HCT116 (cell line): ENCODE measurements around the gene SMIM44. TPM values are rescaled to one million over a fixed set of nuclear protein-coding genes. Genes with fewer than 3 reads are reported as not detected.

Experiments
- ATAC-seq: fragments of 200-7000 bp; cut with Tn5 transposase; 2 replicates; pipeline ENCODE4 v1.9.1; 2020; ENCODE audit warnings: mild to moderate bottlenecking, moderate library complexity
- BruUV-seq: library from RNA; stranded (reverse); fragments of 400-500 nt; replicated peaks from 2 replicates; lab custom pipeline; 2021; lab: Mats Ljungman, UMichigan
- CTCF ChIA-PET: fragments of 300-600 bp; sonication (Branson Sonifier 250); formaldehyde crosslinking; loops from one replicate; lab custom pipeline; 2021; ENCODE audit warnings: antibody characterized with exemption; lab: Charles Lee
- POLR2A ChIA-PET: fragments of 300-600, 350-600 bp; sonication (Branson Sonifier 250); formaldehyde crosslinking; loops from one replicate; lab custom pipeline; 2021; ENCODE audit warnings: antibody characterized with exemption; lab: Charles Lee
- RAD21 ChIA-PET, 2 experiments: fragments of 300-600 bp; sonication (Branson Sonifier 250); formaldehyde crosslinking; loops; one replicate each; lab custom pipeline; 2023; ENCODE audit warnings: low total read pairs in 2 of 2; ENCODE audit not compliant: uncharacterized antibody in 2 of 2, unreplicated experiment in 2 of 2, low non-redundant PET in 1 of 2; lab: Charles Lee
- DNase-seq: peaks from one replicate; pipeline ENCODE4 v3.0.0-alpha.2; 2010; ENCODE audit warnings: low read depth, low spot score
- H2AFZ ChIP-seq: fragments of 200-600 bp; shearing (Covaris generic), sonication (generic); 2 replicates; pipeline ENCODE4 v1.6.1; 2017; ENCODE audit warnings: low read depth, mixed run types, mixed read lengths, antibody characterized with exemption, low read length; ENCODE audit not compliant: poor library complexity, severe bottlenecking
- H3K27ac ChIP-seq: 2 replicates; pipeline ENCODE4 v1.5.1; 2012; ENCODE audit warnings: low read depth, low read length
- H3K27me3 ChIP-seq: fragments of 200-600 bp; sonication (generic); 2 replicates; pipeline ENCODE4 v1.6.1; 2016; ENCODE audit warnings: mixed run types, low read length, mixed read lengths; ENCODE audit not compliant: insufficient read depth
- H3K36me3 ChIP-seq, 2 experiments: fragments of 200-500 bp in 1 of 2; fragments of 200-600 bp in 1 of 2; sonication (Bioruptor generic) in 1 of 2; sonication (generic) in 1 of 2; 2 replicates each; pipeline versions ENCODE4 v1.5.1 to v1.6.1; 2014 to 2016; ENCODE audit warnings: low read length in 2 of 2, inconsistent platforms in 1 of 2, mixed read lengths in 1 of 2, mixed run types in 1 of 2; ENCODE audit not compliant: insufficient read depth in 2 of 2, control insufficient read depth in 1 of 2
- H3K4me1 ChIP-seq, 2 experiments: fragments of 200-600 bp in 1 of 2; sonication (generic) in 1 of 2; 2 replicates each; pipeline versions ENCODE4 v1.5.1 to v1.6.1; 2012 to 2017; ENCODE audit warnings: low read length in 2 of 2, inconsistent platforms in 1 of 2, mild to moderate bottlenecking in 1 of 2, mixed read lengths in 1 of 2, mixed run types in 1 of 2, moderate library complexity in 1 of 2; ENCODE audit not compliant: insufficient read depth in 2 of 2, control insufficient read depth in 1 of 2
- H3K4me2 ChIP-seq: fragments of 200-600 bp; sonication (generic); 2 replicates; pipeline ENCODE4 v1.6.1; 2017; ENCODE audit warnings: mixed run types, low read length, mixed read lengths
- H3K4me3 ChIP-seq, 2 experiments: fragments of 200-600 bp in 1 of 2; sonication (generic) in 1 of 2; replicated peaks in 1 of 2; 2 replicates each; pipeline ENCODE4 v1.5.1; 2011 to 2016; ENCODE audit warnings: low read length in 2 of 2, control low read depth in 1 of 2, low read depth in 1 of 2, mild to moderate bottlenecking in 1 of 2, mixed read lengths in 1 of 2, mixed run types in 1 of 2
- H3K79me2 ChIP-seq: fragments of 200-600 bp; sonication (generic); 2 replicates; pipeline ENCODE4 v1.6.1; 2017; ENCODE audit warnings: mild to moderate bottlenecking, mixed run types, low read length, moderate library complexity, mixed read lengths; ENCODE audit not compliant: insufficient read depth
- H3K9ac ChIP-seq: fragments of 200-600 bp; sonication (generic); 2 replicates; pipeline ENCODE4 v1.6.1; 2016; ENCODE audit warnings: low read length, mixed read lengths
- H3K9me2 ChIP-seq: fragments of 200-600 bp; sonication (generic), shearing (Covaris generic); 2 replicates; pipeline ENCODE4 v1.6.1; 2017; ENCODE audit warnings: mixed run types, mild to moderate bottlenecking, moderate library complexity; ENCODE audit not compliant: insufficient read depth
- H3K9me3 ChIP-seq, 2 experiments: fragments of 200-500 bp in 1 of 2; fragments of 200-600 bp in 1 of 2; sonication (Bioruptor generic) in 1 of 2; sonication (generic) in 1 of 2; 2 replicates each; pipeline ENCODE4 v1.6.1; 2014 to 2017; ENCODE audit warnings: low read length in 2 of 2, mixed read lengths in 2 of 2, inconsistent platforms in 1 of 2, low read depth in 1 of 2, mild to moderate bottlenecking in 1 of 2, mixed run types in 1 of 2, moderate library complexity in 1 of 2; ENCODE audit not compliant: control insufficient read depth in 1 of 2, insufficient read depth in 1 of 2
- H4K20me1 ChIP-seq: fragments of 200-600 bp; sonication (generic), shearing (Covaris generic); 2 replicates; pipeline ENCODE4 v1.6.1; 2017; ENCODE audit warnings: mixed run types, mild to moderate bottlenecking, moderate library complexity; ENCODE audit not compliant: insufficient read depth
- CBX3 ChIP-seq: IDR thresholded peaks from 2 replicates; pipeline ENCODE4 v1.6.1; 2012; ENCODE audit warnings: low read depth
- EGR1 ChIP-seq: IDR thresholded peaks from 2 replicates; pipeline ENCODE4 v1.6.1; 2012; ENCODE audit warnings: low read depth
- EZH2 ChIP-seq: fragments of 200-600 bp; sonication (generic); IDR thresholded peaks from 2 replicates; pipeline ENCODE4 v1.6.1; 2017; ENCODE audit warnings: antibody characterized with exemption, mixed run types
- REST ChIP-seq: IDR thresholded peaks from 2 replicates; pipeline ENCODE4 v1.6.1; 2012; ENCODE audit warnings: low read depth
- intact Hi-C: fragments of 100-400 bp; cut with micrococcal nuclease; formaldehyde crosslinking; loops from 2 replicates; pipeline ENCODE4 v1.10.0; 2022
- total RNA-seq: library from RNA; stranded (reverse); gene quantifications from one replicate; pipeline ENCODE4 v1.2.1, GENCODE V29; 2021; ENCODE audit not compliant: unreplicated experiment

The SMIM44 gene
- total RNA-seq, 1 experiment from 2014 or later: not detected

GRCh38 chr19:3458229-3459088 lies 24.8 kb downstream of the SMIM44 start (continued):
- TF ChIP-seq REST (no peak), EGR1 (no peak), CBX3 (no peak)

GRCh38 chr19:3457528-3458228 lies 25.6 kb downstream of the SMIM44 start:
- no peak overlapping the region for H2AFZ ChIP-seq
- CTCF ChIA-PET: no interaction called here
- intact Hi-C loops: no loop called here
- TF ChIP-seq EZH2: no peak
- TF ChIP-seq, all 23 proteins: peak for 0
- no TSS peak for BruUV-seq
- peaks cover 3% of the 10 kb centered on the region; the same call in 1 of the 2 replicates for H4K20me1 ChIP-seq
- H3K4me3 ChIP-seq: no peak overlapping the region
- no peak overlapping the region for H3K4me2 ChIP-seq
- H3K27ac ChIP-seq: no peak overlapping the region
- H3K27me3 ChIP-seq: no peaks in the 10 kb centered on the region
- no peaks in the 10 kb centered on the region for H3K9me3 ChIP-seq
- DNase-seq: no peak
- H3K9ac ChIP-seq: no peak overlapping the region
- H3K79me2 ChIP-seq: peaks cover 11% of the 10 kb centered on the region; the same call in 1 of the 2 replicates
- ATAC-seq: peak; percentile 19; the same call in 1 of the 2 replicates
- POLR2A ChIA-PET: no interaction called here
- RAD21 ChIA-PET: no interaction called here
- H3K4me1 ChIP-seq: no peaks in the 10 kb centered on the region
- H3K9me2 ChIP-seq: no peaks in the 10 kb centered on the region
- peaks cover 8 to 30% of the 10 kb centered on the region in 2 experiments for H3K36me3 ChIP-seq
